Kidney glomerular epithelial cell (primary cell): ENCODE data around the gene BCL11A.

Source experiments
- DNase-seq: peaks from one replicate; lab custom pipeline; 2025; lab: John Stamatoyannopoulos, UW

BCL11A gene

DNA sequence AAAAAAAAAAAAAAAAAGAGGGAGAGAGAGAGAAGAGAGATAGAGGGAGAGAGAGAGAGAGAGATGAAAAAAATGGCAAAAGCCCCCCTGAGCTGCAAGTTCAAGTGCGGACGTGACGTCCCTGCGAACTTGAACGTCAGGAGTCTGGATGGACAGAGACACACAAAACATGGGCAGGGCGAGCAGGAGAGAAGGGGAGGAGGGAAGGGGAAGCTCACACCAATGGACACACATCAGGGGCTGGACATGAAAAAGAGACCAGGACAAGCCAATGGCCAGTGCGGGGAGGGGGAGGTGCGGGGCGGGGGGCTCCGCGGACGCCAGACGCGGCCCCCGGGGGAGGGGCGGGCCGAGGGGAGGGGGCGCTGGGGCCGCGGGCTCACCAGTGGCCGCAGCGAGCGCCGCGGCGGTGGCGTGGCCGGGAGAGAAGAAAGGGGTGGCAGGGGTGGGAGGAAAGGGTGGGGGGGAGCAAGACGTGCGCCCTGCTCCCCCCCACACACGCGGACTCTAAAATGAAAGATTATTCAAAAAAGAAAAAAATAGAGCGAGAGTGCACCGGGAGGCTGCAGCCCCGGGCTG, at the start of gene BCL11A:
Gene BCL11A (minus strand): TSS at position 160 of the 579 bp plus-strand sequence. CDS start 384 bp downstream, outside the sequence.
- DNase-seq, result peak; percentile 54

DNA sequence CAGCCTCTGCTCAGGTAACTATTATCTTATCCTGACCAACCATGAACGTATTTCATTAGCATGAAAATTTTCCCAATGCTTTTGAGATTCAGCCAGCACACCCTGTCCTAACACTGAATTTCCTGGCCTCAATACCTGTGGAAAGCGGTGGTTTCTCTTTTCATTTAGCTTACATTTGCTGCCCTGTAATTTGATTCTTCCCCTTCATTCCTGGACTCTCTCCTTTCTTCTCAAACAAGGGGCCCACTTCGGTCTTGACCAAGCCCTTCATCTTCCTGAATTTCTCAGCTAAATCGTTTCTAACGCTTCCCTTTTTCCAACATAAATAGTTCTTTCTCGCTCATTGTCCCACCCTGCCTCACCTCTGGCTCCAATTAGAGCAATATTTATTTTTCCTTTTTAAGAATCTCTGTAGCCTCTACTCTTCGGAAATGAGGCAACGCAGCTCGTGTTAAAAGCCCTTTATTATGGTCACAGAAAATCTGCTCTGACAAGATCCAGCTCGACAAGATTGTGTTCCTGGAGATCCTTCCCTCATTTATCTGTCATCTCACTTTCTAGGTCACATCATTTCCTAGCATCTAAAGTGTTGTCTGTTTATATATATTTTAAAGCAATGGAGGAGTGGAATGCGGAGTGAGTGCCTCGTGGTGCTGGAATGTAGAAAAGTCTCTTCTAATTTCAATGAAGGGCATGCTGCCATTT, 49.5 kb upstream of the BCL11A start:
- no peak for DNase-seq

DNA sequence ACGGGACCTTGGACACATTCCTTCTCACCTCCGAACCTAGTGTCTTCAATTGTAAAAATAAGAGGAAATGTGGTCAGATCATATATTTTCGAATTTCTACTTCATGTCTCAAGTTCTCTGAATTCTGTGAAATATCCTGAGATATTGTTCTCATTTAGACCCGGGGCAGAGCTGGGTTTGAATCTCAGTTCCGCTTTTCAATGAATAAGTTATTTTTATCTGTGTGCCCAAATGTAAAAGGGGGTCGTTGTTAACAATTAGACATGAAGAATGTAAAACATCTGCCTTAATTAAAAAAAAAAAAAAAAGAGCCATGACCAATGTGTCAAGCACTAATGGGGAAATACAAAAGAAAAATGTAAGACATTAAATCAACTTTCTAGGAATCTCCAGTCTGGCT, 48.9 kb upstream of the BCL11A start:
- DNase-seq, result no peak

DNA sequence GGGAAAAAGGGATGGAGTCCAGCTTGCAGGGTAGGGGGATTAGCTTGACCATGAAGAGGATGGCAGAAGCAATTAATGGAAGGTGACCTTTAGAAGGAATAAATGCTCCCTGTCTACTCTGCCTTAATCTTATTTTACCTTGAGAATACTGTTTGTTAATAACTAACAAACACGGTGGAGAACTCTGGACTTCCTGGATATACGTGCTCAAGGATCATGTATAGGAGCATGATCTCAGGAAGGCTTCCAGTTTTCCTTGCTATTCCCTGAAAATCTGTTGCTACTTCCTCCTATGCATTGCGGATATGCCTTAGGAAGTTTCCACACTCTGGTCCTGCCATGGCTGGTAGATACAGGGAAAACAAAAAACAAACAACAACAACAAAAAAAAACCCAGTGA, 44.8 kb upstream of the BCL11A start:
- no peak for DNase-seq

DNA sequence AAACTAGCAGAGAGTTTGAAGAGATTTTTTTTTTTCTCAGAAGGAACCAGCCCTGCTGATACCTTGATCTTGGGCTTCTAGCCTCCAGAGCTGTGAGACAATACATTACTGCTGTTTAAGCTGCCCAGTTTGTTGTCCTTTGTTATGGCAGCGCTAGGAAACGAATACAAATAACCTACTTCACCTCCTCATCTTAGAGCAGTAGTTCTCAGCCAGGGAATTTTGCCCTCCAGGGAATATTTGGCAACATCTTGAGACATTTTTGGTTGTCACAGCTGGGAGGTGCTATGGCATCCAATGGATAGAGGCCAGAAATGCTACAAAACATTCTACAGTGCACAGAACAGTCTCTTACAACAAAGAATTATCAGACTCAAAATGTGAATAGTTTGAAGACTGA, 43.9 kb upstream of the BCL11A start:
- no peak for DNase-seq

DNA sequence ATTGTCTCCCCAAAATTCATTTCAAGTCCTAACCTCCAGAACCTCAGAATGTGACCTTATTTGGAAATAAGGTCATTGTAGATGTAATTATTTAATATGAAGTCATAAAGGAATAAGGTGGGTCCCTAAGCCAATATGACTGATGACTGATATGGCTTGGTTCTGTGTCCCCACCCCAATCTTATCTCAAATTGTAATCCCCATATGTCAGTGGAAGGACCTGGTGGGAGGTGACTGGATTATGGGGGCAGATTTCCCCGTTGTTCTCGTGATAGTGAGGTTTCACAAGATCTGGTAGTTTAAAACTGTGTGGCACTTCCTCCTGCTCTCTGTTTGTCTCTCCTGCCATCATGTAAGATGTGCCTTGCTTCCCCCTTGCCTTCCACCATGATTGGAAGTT, 43.0 kb upstream of the BCL11A start:
- no peak for DNase-seq

DNA sequence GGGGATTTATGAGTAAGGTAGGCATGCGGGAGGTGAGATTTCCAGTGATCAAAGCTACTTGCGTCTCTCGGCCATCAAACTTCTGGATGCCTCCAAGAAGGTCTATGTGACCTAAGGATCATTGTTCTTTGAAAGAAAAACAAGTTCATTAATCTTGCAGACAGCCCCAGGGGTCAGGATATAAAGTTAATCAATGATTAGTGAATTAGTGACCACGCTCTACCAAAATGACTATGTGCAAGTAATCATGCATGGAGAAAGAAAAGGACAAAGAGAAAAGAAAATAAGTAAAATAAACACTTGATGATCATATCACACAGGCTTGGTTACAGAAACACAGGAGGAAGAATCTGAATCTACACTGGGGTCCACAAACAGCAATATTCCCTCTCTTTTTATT, 42.5 kb upstream of the BCL11A start:
- peak; percentile 22 for DNase-seq

DNA sequence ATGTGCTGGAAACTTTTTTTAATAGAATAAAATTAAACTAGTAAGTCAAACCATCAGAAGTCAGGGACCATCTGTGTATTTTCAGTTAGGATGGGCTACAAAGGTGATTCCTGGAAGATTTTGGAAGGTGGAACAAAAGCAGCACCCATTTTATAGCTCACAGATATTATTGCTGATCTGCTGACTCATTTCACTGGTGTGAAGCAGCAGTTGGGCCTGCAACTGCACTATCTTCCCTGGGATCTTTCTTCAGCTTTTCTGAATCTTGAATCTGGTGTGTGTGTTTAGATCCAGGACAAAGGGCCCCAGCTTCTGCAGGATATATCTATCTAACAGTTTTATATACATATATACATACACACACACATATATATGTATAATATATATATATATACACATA, 35.6 kb upstream of the BCL11A start:
- no peak for DNase-seq

DNA sequence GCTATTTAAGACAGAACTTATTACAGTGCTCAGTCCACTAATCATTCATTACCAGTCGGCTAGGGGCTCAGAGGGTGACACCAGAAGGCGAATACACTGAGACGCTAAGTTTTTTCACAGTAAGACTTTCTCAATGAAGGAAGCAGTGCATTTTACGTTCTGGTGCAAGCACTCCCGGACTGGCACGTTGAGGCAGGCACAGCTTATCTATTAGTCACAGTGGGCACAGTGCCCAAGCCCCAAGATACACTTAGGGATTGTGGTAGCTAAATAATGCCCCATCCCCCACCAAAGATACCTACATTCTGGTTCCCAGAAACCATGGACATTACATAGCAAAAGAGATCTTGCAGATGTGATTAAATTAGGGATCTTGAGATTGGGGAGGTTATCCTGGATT, 32.6 kb upstream of the BCL11A start:
- no peak for DNase-seq

DNA sequence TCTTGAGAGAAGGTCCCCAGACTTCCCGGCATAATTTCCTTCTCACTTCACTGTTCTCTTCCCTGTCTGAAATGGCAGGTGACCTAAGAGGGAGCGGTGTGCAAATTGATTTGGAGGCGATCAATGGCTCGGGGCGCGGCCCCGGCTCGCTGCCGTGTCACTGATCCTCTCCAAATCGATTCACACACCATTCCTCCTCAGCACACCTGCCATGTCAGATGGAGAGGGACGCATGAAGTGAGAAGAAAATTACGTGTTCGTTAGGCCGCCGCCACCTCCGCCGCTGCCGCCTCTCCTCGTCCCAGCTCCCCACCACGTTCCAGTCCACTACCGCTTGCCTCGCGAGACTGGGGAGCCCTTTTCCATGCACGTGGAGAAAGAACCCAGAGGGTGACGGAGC, 31.8 kb upstream of the BCL11A start:
- no peak for DNase-seq

DNA sequence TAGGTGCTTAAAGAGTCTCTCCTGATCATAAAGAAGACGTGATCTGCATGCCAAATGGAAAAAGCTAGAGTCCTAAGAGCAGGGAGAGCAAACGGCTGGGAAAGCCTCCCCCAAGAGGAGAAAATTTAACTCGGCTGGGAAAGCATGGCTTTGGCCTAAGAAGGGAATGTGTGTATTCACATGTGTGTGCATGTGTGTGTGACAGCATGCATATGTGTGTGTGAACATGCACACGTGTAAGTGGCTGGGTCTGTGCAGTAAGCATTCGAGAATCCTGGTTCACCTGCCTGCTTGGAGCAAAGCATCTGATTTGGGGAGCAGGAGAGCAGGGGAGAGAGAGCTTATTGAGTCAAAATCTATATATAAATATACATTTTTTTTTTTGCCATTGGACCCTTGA, 30.1 kb upstream of the BCL11A start:
- no peak for DNase-seq

DNA sequence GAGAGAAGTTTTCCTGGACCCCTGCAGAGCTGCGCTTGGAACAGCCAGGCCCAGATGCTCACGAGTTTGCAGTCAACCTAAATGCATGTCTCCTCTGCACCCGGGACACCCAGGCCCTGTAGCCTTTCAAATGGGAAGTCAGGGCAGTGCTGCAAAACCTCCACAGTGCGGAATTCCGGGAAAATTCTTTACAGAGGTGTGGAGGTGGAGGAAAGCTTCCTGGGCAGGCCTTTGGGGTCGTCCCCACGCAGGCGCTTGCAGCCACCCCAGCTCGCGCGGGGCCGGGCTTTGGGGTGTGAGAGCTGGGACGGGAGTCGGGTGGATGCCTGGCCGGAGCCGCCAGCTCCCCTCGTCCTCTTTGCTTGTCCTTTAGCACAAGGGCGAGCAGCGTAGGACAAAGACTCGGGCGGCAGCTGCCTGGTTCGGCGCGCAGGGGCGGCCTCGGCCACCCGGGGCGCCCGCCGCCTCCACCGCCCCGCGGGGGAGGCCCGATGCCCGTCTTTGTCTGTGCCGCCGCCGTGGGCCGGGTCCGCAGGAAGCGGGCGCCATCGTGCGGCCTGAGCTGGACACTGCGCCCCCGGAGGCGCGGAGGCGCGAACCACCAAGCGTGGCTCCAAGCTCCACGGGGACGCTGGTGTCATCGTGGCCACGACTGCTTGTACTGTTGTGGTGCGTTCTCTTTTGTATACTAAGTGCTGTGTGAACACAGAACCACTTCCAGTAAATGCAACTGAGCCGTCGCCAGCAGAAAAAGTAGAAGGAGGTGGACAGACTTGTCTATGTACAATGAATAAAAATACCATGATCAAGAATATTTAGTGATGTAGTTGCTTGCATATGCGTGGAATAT, 28.2 kb upstream of the BCL11A start:
- DNase-seq, result peak; percentile 52

DNA sequence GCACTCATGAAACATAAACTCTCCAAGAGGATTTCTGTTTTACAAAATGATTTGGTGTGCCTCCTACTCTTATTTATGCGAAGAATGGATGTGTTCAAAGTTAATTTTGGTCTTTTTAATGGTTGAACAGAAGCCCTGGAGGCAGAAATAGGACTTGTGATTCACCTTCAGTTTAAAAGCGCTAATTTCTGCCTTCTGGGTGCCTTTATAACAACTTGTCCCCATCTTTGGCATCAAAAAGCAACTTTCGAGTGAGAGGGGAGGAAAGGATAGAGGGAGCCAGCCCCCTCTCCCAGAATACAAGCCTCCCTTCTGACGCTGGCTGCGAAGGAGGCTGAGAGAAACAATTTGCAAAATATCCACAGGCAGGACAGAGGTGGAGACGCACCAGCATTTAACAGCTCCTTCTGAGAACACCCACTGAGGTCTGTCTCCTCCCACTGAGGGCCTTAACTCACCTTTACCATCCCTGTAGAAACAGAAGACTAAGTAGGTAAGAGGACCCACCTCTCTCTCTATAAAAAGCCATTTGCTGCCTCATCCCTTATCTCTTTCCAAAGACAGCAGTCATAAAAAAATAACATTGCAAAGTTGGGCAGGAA, 24.3 kb upstream of the BCL11A start:
- DNase-seq, result no peak

DNA sequence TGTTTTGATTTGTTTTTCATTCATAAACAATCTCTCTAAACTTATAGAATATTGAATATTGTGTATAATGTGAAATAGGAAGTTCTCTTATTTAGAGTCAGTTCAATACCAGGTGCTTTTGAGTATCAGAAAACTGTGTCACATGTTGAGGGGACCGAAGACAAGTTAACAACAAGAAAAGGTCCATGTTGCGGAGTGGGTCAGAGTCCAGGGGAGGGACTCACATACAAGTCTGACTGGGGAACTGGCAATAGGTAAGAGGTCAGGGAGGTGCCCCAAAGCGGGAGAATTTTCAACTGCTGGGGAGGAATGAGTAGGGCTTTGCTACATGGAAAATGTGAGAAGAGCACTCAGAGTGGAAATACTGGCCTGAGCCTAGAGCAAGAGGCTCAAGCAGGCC, 19.8 kb upstream of the BCL11A start:
- DNase-seq, result no peak

DNA sequence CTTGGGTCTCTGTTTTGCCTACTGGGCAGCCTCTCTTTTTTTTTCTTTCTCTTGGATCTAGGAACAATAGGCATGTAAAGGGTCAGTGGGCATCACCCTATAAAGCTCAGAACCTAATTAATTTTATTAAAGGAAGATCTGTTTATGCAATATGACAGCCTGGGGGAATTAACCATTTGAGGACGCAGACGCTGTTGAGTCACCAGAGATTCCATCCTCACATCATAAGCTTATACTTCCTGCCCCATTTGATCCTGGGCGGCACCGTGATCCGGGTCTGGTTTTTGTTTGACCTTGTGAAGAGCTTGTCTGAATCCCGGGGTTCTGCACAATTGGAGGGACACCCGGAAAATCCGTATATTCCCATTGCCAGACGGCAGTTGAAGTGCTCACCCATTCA, 16.8 kb upstream of the BCL11A start:
- no peak for DNase-seq

DNA sequence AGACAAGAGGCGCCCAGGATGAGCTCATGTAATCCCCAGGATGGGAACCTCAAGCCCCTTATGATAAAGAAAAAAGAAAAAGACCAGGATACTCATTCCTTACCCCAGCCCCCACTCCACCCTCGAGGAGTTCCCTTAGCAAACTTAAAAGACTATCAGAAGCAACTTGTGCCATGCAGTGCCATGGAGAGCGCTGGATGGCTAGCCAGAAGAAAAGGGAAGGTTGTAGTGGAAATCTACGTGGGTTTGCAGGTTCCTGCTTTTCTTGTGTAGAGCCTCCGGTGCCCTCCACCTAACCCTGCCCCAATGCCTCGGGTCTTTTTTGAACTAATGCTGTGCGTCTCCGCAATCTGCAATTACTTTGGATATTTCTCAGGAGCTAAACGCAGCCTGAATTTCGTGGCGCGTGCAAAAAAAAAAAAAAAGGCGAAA, 16.2 kb upstream of the BCL11A start:
- DNase-seq, result no peak

DNA sequence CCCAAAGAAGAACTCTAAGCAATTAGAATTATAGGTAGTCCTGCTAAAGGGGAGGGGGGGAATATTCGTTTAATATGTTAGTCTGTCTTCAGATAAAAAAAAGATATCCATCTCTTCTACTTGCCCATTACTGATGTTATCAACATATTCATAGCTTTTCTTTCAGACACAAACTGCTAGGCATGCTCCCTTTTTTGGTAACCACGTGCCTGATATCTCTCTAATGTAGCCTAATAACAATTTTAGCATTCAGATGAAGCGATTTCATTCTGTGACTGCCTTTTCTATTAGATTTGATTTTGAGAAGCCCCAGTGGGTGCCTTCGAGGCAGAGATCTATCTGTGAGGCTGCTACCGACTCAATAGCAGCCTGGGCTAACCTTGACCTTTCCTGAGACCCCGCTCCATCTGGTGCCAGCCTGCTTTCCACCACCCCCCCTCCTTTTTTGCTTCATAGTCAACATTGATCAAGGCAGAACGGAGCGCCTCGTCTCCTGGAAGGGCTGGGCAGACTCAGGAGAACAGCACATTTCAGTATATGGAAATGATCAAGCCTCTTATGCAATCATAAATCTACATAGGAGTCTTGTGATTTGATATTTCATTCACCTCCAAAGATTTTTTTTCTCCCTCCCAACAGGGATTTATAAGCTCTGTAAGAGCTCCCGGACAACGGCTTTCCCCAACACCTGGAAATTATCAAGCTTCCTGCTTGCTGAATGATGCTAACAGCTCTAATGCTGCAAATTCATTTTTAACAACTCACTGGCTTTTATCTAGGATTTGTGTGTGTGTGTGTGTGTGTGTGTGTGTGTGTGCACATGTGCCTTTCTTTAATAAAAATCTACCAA, 14.7 kb upstream of the BCL11A start:
- no peak for DNase-seq

DNA sequence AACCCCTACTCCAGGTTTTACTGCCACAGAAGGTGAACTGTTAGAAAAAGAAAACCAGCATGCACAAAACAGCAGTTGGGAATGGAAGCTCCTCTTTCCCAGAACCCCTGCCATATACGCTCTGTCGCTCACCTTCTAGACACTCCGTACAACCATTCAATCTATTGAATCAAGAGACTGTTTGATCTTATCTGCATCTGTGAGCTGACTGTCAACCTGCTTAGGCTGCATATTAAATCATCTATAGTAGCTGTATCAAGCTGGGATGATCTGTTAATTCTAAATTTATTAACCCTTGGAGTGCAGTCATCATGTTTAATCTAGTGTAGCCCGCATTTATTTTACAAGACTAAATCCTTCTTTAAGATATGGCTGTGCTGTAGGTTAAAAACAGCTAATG, 13.6 kb upstream of the BCL11A start:
- DNase-seq, result no peak

DNA sequence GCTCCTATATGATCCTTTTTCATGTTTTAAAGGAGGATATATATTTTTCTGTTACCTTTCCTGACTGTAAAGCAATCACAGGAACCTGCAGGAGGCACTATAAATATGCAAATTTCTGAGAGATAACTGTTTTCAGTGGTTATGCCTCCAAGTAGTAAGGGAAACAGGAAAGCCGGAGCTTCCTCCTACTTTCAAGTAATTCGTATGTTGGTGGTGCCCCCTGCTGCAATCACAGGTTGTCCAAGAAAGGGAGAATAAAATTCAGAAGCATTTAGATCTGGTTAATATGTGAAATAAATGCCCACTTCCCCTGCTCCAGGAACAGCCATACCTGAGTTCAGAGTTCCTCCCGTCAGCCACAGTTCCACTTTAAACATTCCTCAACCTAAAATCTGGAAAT, 12.0 kb upstream of the BCL11A start:
- DNase-seq, result no peak

DNA sequence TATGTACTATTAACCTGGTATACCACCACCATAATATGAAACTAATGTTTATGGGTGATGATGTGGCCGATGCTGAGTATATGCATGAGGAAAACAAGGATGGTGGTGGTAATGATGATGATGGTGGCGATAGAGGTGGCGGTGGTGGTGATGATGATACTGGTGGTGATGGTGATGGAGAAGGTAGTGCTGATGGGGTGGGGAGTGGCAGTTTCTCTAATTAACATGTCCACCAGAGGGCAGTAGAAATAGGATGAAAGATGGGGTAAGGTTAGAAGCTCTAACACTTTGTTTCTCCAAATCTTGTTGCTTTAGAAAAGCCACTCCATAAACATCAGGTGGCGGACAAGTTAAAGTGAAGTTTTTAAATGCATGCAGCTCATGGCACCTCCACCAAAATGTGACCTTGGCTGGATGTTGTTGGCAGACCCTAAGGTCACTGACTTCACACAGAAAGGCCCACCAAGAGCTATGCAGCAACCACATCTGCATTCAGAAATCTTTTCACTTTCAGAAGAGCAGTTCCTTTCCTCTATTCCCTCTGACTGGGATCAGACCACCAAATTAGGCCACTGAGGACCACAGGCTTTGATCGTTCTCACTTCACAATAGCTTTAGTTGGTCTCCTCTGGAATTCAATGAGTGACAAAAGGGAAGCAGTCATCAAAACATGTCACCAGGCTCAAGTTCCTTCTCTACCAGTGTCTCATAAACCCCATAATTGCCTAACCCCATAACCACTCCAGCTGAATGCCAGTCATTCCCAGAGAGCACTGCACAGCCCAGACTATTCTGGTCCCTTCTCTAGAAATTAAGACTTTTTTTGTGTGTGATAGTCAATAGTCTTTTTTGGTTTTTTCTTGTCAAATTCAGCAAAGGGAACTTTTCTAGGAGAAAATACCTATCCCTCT, 7.5 kb upstream of the BCL11A start:
- peak; percentile 4 for DNase-seq

DNA sequence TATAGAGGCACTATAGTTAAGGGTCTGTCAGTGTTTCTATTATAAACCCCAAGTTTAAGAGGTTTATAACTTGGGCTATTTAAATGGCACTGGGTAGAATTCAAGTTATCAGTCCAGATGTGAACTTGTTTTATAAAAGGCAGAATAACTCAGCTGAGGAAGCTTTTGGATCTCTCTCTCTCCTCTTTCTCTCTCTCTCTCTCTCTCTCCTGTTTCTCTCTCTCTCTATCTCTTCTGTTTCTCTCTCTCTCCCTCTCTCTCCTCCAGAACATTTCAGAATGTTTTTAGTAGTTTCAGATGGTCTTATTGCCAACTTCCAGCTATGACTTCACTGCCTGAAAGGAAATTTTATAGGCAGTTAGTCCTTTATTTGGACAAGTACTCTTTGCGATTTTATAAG, 6.4 kb upstream of the BCL11A start:
- no peak for DNase-seq
